Bronchial epithelial cell (primary cell): ENCODE measurements around the gene CGB8. TPM values are rescaled to one million over a fixed set of nuclear protein-coding genes. Genes with fewer than 3 reads are reported as not detected.
"Not testable (repeated sequence)": the region's sequence is repeated elsewhere in the genome, so short reads cannot be mapped to it uniquely, and the experiment has no call there.

Experiments
- DNase-seq: peaks from one replicate; pipeline ENCODE4 v3.0.0-alpha.2; 2010; ENCODE audit warnings: low read depth
- FAIRE-seq: peaks from 2 replicates; lab custom pipeline; 2011; peaks lifted over from hg19 to GRCh38; lab: Jason Lieb, UNC
- H3K27me3 ChIP-seq: 2 replicates; pipeline ENCODE4 v1.5.1; 2011; ENCODE audit warnings: low read length; ENCODE audit not compliant: control insufficient read depth, insufficient read depth
- H3K36me3 ChIP-seq: 2 replicates; pipeline ENCODE4 v1.5.1; 2011; ENCODE audit warnings: low read length; ENCODE audit not compliant: control insufficient read depth, insufficient read depth
- H3K4me3 ChIP-seq: 2 replicates; pipeline ENCODE4 v1.5.1; 2011; ENCODE audit warnings: mild to moderate bottlenecking, low read depth, low read length, control low read depth
- CTCF ChIP-seq: IDR thresholded peaks from 2 replicates; pipeline ENCODE4 v1.5.1; 2011; ENCODE audit warnings: mild to moderate bottlenecking, moderate library complexity, low read length, control low read depth, inconsistent platforms; ENCODE audit not compliant: insufficient read depth, severe bottlenecking
- total RNA-seq: library from RNA; depleted of rRNA; stranded (reverse); fragments of >200 nt; gene quantifications from 2 replicates; pipeline ENCODE4 v1.2.1, GENCODE V29; 2014

Gene CGB8
- total RNA-seq, result 0.26 TPM in 1 of 2 replicates, not detected in the other

- not testable (repeated sequence) for H3K36me3 ChIP-seq, FAIRE-seq, H3K27me3 ChIP-seq, DNase-seq, H3K4me3 ChIP-seq
These were observed at the start of gene CGB8 for GRCh38 chr19:49049011-49049410. CGB8 (minus strand) TSS chr19:49049111; CDS start chr19:49048739, 372 bp downstream.

GRCh38 chr19:49097453-49098288 is 48.8 kb upstream of the CGB8 start:
- Histone ChIP-seq H3K36me3 (peaks cover 48% of the 10 kb centered on the region), H3K27me3 (no peaks in the 10 kb centered on the region), H3K4me3 (no peak overlapping the region)
- TF ChIP-seq CTCF, result peak; percentile 98
- peak; percentile 79 for DNase-seq
- FAIRE-seq, result no peak

GRCh38 chr19:49094505-49095482 is 45.9 kb upstream of the CGB8 start:
- Histone ChIP-seq H3K4me3 (no peak overlapping the region), H3K36me3 (peaks cover 41% of the 10 kb centered on the region), H3K27me3 (no peaks in the 10 kb centered on the region)
- FAIRE-seq, result no peak
- TF ChIP-seq CTCF, result no peak
- DNase-seq, result no peak

GRCh38 chr19:49092686-49093085 is 43.8 kb upstream of the CGB8 start:
- DNase-seq (no peak), FAIRE-seq (no peak)
- no peaks in the 10 kb centered on the region for H3K27me3 ChIP-seq
- H3K36me3 ChIP-seq, result peaks cover 29% of the 10 kb centered on the region
- no peak overlapping the region for H3K4me3 ChIP-seq
- TF ChIP-seq CTCF, result no peak

- H3K27me3 ChIP-seq, result no peaks in the 10 kb centered on the region
- no peak for TF ChIP-seq CTCF
- DNase-seq (no peak), FAIRE-seq (peak; percentile 28)
- no peak overlapping the region for H3K4me3 ChIP-seq
- peaks cover 29% of the 10 kb centered on the region for H3K36me3 ChIP-seq
These were observed 42.6 kb upstream of the CGB8 start for GRCh38 chr19:49091391-49092038.
